Measurements from ENCODE around the gene CAMTA1. TPM values are rescaled to one million over a fixed set of nuclear protein-coding genes. Genes with fewer than 3 reads are reported as not detected.

The CAMTA1 gene
- total and polyA plus RNA-seq, 9 of the 15 experiments (the other 6 are each of a cell fraction or from before 2014, with no cell fraction given): 43.9 to 161 (median 65.9) TPM

- FAIRE-seq (no peak), ATAC-seq (no peak), DNase-seq (ENCODE audit: extremely low read depth in 1 of 4, low spot score in 3 of 4) (no peak)
- in situ Hi-C loops (cut with MboI): no loop called here
- Histone ChIP-seq H3K79me2 (ENCODE audit: control insufficient read depth, insufficient read depth, low read length) (no peaks in the 10 kb centered on the region), H3K9ac (ENCODE audit: insufficient read depth in 1 of 2, low read depth in 2 of 2, low read length in 2 of 2) (no peak overlapping the region), H3K4me3 (no peak overlapping the region), H3K4me1 (replicated peaks in 1 of 2; ENCODE audit: control insufficient read depth in 2 of 2, insufficient read depth in 2 of 2, low read length in 2 of 2) (no peaks in the 10 kb centered on the region), H3K4me2 (ENCODE audit: insufficient read depth, low read length) (no peak overlapping the region), H3K27ac (ENCODE audit: extremely low read depth, low read depth, low read length) (no peak overlapping the region), H2AFZ (ENCODE audit: low read depth, low read length) (no peak overlapping the region), H3K27me3 (ENCODE audit: control insufficient read depth in 2 of 2, insufficient read depth in 2 of 2, low read length in 2 of 2) (peaks cover 66 to 71% of the 10 kb centered on the region in 2 experiments), H3K36me3 (ENCODE audit: control insufficient read depth, insufficient read depth, low read length) (no peaks in the 10 kb centered on the region), H3K9me3 (replicated peaks; ENCODE audit: control insufficient read depth, insufficient read depth, low read depth, low read length) (no peaks in the 10 kb centered on the region; the same call in 1 of the 2 replicates), H3K9me1 (ENCODE audit: control insufficient read depth, insufficient read depth, low read length) (no peaks in the 10 kb centered on the region), H4K20me1 (replicated peaks; ENCODE audit: control insufficient read depth, insufficient read depth, low read length) (no peaks in the 10 kb centered on the region; the same call in 1 of the 2 replicates)
- WGBS (ENCODE audit: insufficient coverage, low coverage, missing lambda C conversion rate): 2% methylated on average over 2 of the region's 2 CpGs
- no peak for TF ChIP-seq BHLHE40 (IDR thresholded peaks at IDR 0.05; ENCODE audit: low read length)
- no peak for TF ChIP-seq MIER1 (IDR thresholded peaks at IDR 0.05; ENCODE audit: low read depth)
- no peak for TF ChIP-seq ATF4 (CRISPR knock-in tag; IDR thresholded peaks at IDR 0.05)
- intact Hi-C loops (cut with micrococcal nuclease): no loop called here
- CTCF ChIA-PET (ENCODE audit: low intra/inter-chr PET ratio): no interaction called here
- BruUV-seq (replicated peaks): no TSS peak
- POLR2A ChIA-PET: no interaction called here
Observed at GRCh38 chr1:6969762-6970161, 184.5 kb downstream of the CAMTA1 start.

GRCh38 chr1:6970221-6970620 lies 185.0 kb downstream of the CAMTA1 start:
- no peak overlapping the region for H2AFZ ChIP-seq (ENCODE audit: low read depth, low read length)
- H3K9ac ChIP-seq (ENCODE audit: insufficient read depth in 1 of 2, low read depth in 2 of 2, low read length in 2 of 2): no peak overlapping the region
- H4K20me1 ChIP-seq (replicated peaks; ENCODE audit: control insufficient read depth, insufficient read depth, low read length): no peaks in the 10 kb centered on the region; the same call in 1 of the 2 replicates
- peaks cover 65 to 71% of the 10 kb centered on the region in 2 experiments for H3K27me3 ChIP-seq (ENCODE audit: control insufficient read depth in 2 of 2, insufficient read depth in 2 of 2, low read length in 2 of 2)
- no TSS peak for BruUV-seq (replicated peaks)
- no peaks in the 10 kb centered on the region for H3K79me2 ChIP-seq (ENCODE audit: control insufficient read depth, insufficient read depth, low read length)
- no peak overlapping the region for H3K27ac ChIP-seq (ENCODE audit: extremely low read depth, low read depth, low read length)
- CTCF ChIA-PET (ENCODE audit: low intra/inter-chr PET ratio): no interaction called here
- no peak overlapping the region for H3K4me3 ChIP-seq
- FAIRE-seq (no peak), ATAC-seq (no peak), DNase-seq (ENCODE audit: extremely low read depth in 1 of 4, low spot score in 3 of 4) (no peak)
- intact Hi-C loops (cut with micrococcal nuclease) (no loop called here), in situ Hi-C loops (cut with MboI) (no loop called here)
- no peak overlapping the region for H3K4me2 ChIP-seq (ENCODE audit: insufficient read depth, low read length)
- no peaks in the 10 kb centered on the region for H3K4me1 ChIP-seq (replicated peaks in 1 of 2; ENCODE audit: control insufficient read depth in 2 of 2, insufficient read depth in 2 of 2, low read length in 2 of 2)
- POLR2A ChIA-PET: interaction anchor here (0.6 kb wide), 1 partner anchor 30 kb away, joined by 3 read pairs; no protein-coding TSS in a partner anchor
- no peaks in the 10 kb centered on the region; the same call in 1 of the 2 replicates for H3K9me3 ChIP-seq (replicated peaks; ENCODE audit: control insufficient read depth, insufficient read depth, low read depth, low read length)
- WGBS (ENCODE audit: insufficient coverage, low coverage, missing lambda C conversion rate): under 1% methylated on average over 11 of the region's 11 CpGs
- no peaks in the 10 kb centered on the region for H3K9me1 ChIP-seq (ENCODE audit: control insufficient read depth, insufficient read depth, low read length)
- no peaks in the 10 kb centered on the region for H3K36me3 ChIP-seq (ENCODE audit: control insufficient read depth, insufficient read depth, low read length)
- TF ChIP-seq CBX8 (IDR thresholded peaks at IDR 0.05; ENCODE audit: borderline replicate concordance, extremely low read depth, low read depth, low read length, poor library complexity, severe bottlenecking) (no peak), RBM17 (IDR thresholded peaks at IDR 0.05; ENCODE audit: borderline replicate concordance, low read depth, low read length) (no peak), SRF (CRISPR knock-in tag; IDR thresholded peaks at IDR 0.05) (no peak), ZC3H4 (CRISPR knock-in tag; IDR thresholded peaks at IDR 0.05; ENCODE audit: borderline replicate concordance) (no peak), VEZF1 (CRISPR knock-in tag; IDR thresholded peaks at IDR 0.05) (no peak), HDGF (IDR thresholded peaks at IDR 0.05) (no peak)
